A673 (cell line): ENCODE measurements around the gene TMEM266.

Experiments
- CTCF ChIP-seq: fragments of 300-800, 200-600 bp; sonication (generic); conservative IDR thresholded peaks from 2 replicates; pipeline ENCODE4 v1.5.1; 2017; ENCODE audit warnings: low read depth, mild to moderate bottlenecking, antibody characterized with exemption, low read length, moderate library complexity, mixed read lengths
- EZH2 ChIP-seq: fragments of 200-600 bp; sonication (generic); IDR thresholded peaks from 2 replicates; pipeline ENCODE4 v1.6.1; 2017; ENCODE audit warnings: borderline replicate concordance, low read depth, mild to moderate bottlenecking, mixed read lengths, antibody characterized with exemption, low read length; ENCODE audit not compliant: poor library complexity, severe bottlenecking

- TF ChIP-seq CTCF (no peak), EZH2 (no peak)
These were observed 25.7 kb upstream of the TMEM266 start for GRCh38 chr15:76034111-76034510.
